ENCODE data around the gene PCF11. TPM values are rescaled to one million over a fixed set of nuclear protein-coding genes. Genes with fewer than 3 reads are reported as not detected.

PCF11 gene
- total and polyA plus RNA-seq, 2 of the 4 experiments (the other 2 are of a cell fraction), result 19.2 to 26.7 TPM

DNA sequence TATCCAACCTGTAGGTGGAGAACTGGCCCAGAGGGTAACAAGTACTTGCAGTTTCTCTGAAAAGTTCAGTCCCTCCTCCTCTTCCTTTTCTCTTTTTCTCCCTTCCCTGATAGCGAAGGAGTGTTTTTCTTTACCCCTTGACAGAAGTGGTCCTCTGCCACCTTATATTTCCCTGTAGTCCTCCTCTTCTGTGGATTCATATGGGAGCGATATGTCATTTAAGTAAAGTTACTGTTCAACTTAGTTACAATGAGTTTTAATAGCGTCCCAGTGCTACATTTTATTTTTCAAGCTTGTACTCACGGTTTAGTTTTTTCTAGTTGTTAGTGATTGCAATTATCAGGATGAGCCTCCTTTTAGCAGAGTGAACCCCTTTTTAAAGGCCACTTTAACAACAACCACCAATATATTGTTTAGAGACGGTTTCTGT is 1.4 kb downstream of the PCF11 start (continued):
- TF ChIP-seq MAZ (IDR thresholded peaks at IDR 0.05; ENCODE audit: borderline replicate concordance, low read depth, low read length), result no peak
- TF ChIP-seq, protein P1, sequence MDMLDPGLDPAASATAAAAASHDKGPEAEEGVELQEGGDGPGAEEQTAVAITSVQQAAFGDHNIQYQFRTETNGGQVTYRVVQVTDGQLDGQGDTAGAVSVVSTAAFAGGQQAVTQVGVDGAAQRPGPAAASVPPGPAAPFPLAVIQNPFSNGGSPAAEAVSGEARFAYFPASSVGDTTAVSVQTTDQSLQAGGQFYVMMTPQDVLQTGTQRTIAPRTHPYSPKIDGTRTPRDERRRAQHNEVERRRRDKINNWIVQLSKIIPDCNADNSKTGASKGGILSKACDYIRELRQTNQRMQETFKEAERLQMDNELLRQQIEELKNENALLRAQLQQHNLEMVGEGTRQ (IDR thresholded peaks at IDR 0.05; ENCODE audit: low read depth, low read length), result no peak

All from IMR-90 (cell line).